HG03457 (cell line): Measurements from ENCODE around the gene PCBP3.

Experiments
- ATAC-seq: cut with Tn5 transposase; IDR thresholded peaks from one replicate; pipeline ENCODE4 v1.9.1; 2021; ENCODE audit warnings: moderate number of reproducible peaks; ENCODE audit not compliant: unreplicated experiment

The PCBP3 gene

GRCh38 chr21:45747802-45748445 lies 104.4 kb downstream of the PCBP3 start:
- no peak for ATAC-seq

- ATAC-seq, result no peak
These were observed 105.1 kb downstream of the PCBP3 start for GRCh38 chr21:45748593-45748992.

GRCh38 chr21:45749974-45750373 lies 106.4 kb downstream of the PCBP3 start:
- no peak for ATAC-seq

- ATAC-seq, result no peak
These were observed 107.4 kb downstream of the PCBP3 start for GRCh38 chr21:45750936-45751335.

DNA sequence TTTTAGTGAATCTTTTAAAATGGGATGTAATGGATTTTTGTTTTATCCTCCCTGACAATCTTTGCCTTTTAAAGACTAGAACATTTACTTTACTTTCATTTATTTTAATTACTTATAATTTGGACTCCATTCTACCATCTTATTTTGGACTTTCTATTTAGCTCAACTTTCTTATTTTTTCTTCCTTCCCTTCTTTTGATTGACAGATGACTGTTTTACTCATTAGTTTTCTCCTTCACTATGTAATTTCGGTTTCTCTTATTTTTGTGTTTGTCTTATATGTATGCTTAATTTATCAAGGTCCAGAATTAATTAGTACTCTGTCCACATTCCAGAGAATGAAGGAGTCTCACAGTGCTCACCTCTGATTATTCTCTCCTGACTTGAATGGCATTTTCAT lies 109.9 kb downstream of the PCBP3 start:
- ATAC-seq, result no peak

DNA sequence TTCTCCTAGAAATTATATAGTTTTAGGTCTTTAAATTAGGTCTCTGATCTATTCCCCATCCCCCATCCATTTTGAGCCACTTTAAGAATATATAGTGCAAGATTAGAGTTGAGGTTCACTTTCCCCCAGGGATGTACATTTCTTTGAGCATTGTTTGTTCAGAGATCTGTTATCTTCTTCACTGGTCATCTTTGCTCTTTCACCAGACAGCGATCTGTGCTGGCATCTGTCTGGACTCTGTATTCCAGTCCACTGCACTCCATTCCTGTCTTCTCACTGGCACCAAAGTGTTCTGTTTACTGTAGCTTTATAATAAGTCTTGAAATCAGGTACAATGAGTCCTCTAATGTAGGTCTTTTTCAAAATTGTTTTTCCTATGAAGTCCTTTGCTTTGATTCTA lies 112.5 kb downstream of the PCBP3 start:
- ATAC-seq, result no peak

- no peak for ATAC-seq
These were observed 113.1 kb downstream of the PCBP3 start for GRCh38 chr21:45756669-45757068.

DNA sequence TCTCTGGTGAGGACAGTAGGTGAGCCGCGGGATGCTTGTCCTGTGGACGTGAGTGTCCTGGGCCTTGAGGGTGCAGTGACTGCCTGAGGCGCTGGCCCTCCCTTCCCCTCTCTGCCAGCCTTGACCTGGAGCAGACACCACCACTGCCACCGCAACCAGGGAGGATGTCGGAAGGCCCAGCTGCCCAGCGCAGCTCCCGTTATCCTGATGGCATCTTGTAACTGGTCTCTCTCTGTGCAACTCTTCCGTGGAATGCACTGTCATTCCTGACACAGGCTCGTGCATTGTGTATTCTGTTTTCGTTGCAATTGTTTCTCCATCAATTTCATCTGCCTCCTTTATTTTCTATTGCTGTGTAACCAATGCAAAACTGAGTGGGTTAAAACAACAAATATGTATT lies 118.2 kb downstream of the PCBP3 start:
- ATAC-seq, result no peak

DNA sequence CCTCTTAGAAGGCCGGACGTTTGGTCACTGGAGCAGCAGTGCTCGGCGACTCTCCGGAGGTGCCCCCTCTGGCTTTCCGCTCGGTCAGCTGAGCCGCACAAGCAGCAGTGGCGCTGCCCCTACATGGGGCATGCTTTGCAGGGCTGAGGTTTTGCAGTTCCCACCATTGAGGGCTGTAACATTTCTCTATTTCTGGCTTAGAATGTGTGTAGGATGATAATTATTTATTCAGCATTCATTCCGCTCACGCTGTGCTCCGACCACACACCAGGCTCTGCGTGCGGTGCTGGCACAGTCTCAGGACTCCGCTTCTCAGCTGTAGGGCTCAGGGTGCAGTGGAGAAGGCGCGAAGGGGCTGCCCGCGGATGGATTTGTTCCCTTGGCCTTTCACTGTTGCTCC lies 119.5 kb downstream of the PCBP3 start:
- no peak for ATAC-seq

GRCh38 chr21:45763506-45763905 lies 120.0 kb downstream of the PCBP3 start:
- no peak for ATAC-seq

DNA sequence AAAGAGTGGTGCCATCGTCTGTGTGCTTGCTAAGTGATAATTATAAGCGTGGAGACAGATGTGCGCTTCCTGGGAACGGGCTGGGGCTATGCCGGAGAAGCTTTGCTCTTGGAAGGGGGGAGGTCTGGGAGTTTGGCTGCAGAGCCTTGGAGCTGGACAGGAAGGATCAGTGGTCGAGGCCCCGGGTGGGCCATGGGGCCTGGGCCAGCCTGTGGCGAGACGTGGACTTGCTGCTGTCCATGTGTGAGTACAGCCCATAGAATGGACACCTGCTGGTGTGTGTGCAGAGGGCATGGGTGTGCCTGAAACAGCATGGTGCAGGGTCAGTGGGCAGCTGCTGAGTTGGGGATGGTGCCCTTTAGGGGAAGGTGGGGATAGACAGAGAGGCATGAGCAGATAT lies 121.3 kb downstream of the PCBP3 start:
- no peak for ATAC-seq

DNA sequence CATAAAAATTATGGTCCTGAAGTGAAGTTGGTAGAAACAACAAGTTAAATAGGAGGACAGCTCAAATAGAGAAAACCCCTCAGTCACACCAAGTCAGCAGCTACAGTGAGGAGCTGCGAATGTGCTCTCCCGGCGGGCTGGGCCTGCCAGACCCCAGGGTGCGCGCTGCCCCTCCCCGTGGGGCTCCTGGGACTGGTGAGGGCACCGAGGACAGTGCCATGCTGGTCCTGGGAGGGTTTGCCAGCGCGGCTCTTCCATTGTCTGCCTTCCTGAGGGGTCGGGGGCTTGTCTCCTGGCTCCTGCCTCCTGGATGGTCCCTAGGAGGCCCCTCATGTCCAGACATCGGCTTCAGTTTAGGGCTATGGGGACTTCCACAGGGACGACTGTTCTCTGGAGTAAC lies 121.8 kb downstream of the PCBP3 start:
- no peak for ATAC-seq

DNA sequence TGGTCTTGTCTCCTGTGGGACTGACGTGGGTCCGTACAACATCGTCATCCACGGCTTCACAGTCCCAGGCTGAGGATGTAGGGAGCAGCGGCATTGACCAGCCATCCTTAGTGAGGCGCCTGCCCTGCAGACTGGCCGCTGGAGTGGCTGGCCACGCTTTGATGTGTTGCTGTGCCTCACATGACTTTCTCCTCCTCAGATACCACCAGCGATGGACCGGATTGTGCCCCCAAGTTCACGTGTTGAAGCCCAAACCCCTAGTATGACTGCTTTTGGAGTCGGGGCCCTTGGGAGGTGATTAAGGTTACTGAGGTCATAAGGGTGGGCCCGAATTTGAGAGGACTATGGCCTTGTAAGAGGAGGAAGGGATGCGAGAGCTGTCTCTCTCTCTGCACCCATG lies 122.5 kb downstream of the PCBP3 start:
- ATAC-seq, result no peak

DNA sequence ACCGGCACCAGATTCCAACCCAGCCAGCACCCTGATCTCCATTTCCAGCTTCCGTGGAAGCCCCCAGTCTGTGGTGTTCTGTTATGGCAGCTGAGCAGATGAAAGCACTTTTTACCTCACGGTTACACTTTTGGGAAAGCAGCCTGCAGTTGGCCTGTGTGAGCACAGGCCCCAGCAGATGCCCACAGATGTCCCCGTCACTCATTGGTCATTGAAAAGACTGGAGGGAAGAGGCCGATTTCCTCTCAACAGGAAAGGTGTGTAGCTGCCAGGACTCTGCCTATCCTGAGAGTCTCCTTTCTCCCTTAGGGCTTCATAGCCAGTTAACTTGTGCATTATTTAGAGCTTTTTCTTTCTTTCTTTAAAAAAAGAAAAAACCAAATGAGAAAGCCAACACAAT lies 123.0 kb downstream of the PCBP3 start:
- ATAC-seq, result no peak

- ATAC-seq, result no peak
These were observed 123.8 kb downstream of the PCBP3 start for GRCh38 chr21:45767071-45768006.

DNA sequence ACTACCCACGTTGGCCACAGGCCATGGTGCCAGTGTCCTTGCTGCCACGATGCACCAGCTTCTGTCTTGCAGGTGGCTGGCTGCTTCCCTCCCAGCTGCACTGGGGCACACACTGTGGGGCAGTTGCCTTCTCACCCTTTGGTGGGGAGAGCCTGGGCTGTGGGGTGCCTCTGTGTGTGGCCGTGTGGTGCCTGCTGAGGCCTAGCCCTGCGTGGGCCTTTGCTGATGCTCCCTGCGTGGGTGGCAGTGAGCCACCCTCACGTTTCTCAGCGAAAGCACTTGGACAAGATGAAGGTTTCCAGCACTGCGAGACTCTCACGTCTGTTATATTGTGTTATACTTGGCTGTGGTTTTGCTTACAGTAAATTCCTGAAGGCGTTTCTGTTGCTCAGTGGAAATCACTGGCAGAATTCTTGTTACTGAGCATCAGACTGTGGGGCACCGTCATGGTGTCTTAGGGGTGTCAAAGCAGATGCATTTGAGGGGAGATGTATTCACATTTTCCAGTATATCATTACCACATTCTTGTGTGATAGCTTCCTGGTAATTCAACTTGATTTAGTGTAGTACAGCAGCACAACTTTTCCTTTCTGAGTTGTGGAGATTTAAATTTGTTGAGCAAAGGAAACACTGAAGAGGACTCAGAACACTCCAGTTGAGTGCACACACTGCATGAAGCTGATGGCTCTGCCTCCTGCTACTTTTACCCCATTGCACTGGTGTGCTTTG lies 124.7 kb downstream of the PCBP3 start:
- no peak for ATAC-seq

- no peak for ATAC-seq
These were observed 125.2 kb downstream of the PCBP3 start for GRCh38 chr21:45768740-45769048.

DNA sequence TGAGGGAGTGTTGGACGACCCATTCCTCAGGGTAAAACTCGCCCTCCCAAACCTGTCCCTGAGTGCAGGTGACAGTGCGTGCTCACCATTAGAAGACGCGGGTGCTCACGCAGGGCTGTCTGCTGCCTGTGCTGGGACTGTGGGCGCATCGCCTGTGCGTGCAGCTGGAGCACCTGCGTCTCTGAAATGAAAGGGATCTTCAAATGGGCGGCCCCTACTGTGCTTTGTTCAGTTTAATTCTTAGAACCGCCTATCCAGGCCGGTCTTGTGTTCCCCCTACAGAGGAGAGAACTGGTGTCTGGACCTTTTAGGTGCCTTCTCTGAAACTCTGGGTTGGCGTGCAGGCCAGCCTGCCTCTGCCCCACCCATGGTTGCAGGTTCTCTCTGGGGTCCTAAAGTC lies 125.8 kb downstream of the PCBP3 start:
- no peak for ATAC-seq

GRCh38 chr21:45769896-45770295 lies 126.4 kb downstream of the PCBP3 start:
- ATAC-seq, result no peak

DNA sequence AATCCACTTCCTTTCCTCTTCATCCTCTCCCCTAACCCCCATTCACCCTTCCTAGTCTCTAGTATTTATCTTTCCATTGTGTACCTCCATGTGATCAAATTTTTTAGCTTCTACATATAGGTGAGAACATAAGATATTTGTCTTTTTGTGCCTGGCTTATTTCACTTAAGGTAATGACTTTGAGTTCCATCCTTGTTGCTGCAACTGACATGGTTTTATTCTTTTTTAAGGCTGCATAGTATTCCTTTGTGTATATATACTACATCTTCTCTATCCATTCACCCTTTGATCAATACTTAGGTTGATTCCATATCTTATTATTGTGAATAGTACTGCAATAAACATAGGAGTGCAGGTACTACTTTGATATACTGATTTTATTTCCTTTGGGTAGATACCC lies 128.7 kb downstream of the PCBP3 start:
- ATAC-seq, result no peak

DNA sequence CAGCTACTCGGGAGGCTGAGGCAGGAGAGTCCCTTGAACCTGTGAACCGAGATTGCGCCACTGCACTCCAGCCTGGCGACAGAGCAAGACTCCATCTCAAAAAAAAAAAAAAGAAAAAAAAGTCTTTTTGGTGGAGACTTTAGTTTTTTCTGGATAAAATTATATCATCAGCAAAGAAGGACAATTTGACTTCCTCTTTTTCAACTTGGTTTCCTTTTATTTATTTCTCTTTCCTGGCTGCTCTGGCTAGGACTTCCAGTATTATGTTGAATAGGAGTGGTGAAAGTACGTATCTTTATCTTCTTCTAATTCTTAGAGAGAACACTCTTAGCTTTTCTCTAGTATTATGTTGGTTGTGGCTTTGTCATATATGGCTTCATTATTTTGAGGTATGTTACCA lies 130.8 kb downstream of the PCBP3 start:
- ATAC-seq, result no peak

DNA sequence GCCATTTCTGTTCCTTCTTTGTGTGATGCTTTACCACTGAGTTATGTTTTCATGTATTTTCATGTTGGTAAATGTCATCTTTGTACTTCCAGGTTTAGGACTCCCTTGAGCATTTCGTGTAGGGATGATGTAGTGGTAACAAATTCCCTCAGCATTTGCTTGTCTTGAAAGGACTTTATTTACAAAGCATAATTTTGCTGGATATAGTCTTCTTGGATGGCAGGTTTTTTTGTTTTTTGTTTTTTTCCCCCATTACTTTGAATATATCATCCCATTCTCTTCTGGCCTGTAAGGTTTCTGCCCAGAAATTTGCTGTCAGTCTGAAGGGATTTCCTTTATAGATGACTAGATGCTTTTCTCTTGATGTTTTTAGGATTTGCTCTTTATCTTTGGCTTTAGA lies 133.4 kb downstream of the PCBP3 start:
- no peak for ATAC-seq
